Panc1 (cell line): Measurements from ENCODE around the gene CNGA1. TPM values are rescaled to one million over a fixed set of nuclear protein-coding genes. Genes with fewer than 3 reads are reported as not detected.

ENCODE experiments used
- ATAC-seq: fragments of 200-7000 bp; cut with Tn5 transposase; 2 replicates; pipeline ENCODE4 v1.9.1; 2020; ENCODE audit warnings: mild to moderate bottlenecking, moderate library complexity
- BruUV-seq: library from RNA; stranded (reverse); fragments of 400-500 nt; replicated peaks from 2 replicates; lab custom pipeline; 2021; lab: Mats Ljungman, UMichigan
- CTCF ChIA-PET: fragments of 300-600 bp; sonication (Branson Sonifier 250); formaldehyde crosslinking; loops from one replicate; lab custom pipeline; 2022; ENCODE audit warnings: antibody characterized with exemption; lab: Charles Lee
- POLR2A ChIA-PET: fragments of 300-600 bp; sonication (Branson Sonifier 250); formaldehyde crosslinking; loops from one replicate; lab custom pipeline; 2022; ENCODE audit warnings: antibody characterized with exemption; lab: Charles Lee
- DNase-seq: peaks from one replicate; pipeline ENCODE4 v3.0.0-alpha.2; 2010; ENCODE audit warnings: low read depth, low spot score
- H3K27ac ChIP-seq: 2 replicates; pipeline ENCODE4 v1.5.1; 2011; ENCODE audit warnings: mild to moderate bottlenecking, low read length, inconsistent platforms
- H3K27me3 ChIP-seq: fragments of 200-500 bp; sonication (Bioruptor generic); 2 replicates; pipeline ENCODE4 v1.6.0; 2014; ENCODE audit warnings: low read length, inconsistent platforms; ENCODE audit not compliant: control insufficient read depth, insufficient read depth
- H3K36me3 ChIP-seq: fragments of 200-500 bp; sonication (Bioruptor generic); 2 replicates; pipeline ENCODE4 v1.5.1; 2014; ENCODE audit warnings: inconsistent platforms, mild to moderate bottlenecking, low read length, moderate library complexity; ENCODE audit not compliant: control insufficient read depth, insufficient read depth
- H3K4me1 ChIP-seq: 2 replicates; pipeline ENCODE4 v1.5.1; 2011; ENCODE audit warnings: inconsistent platforms, mild to moderate bottlenecking, low read length, moderate library complexity; ENCODE audit not compliant: control insufficient read depth, insufficient read depth
- H3K4me3 ChIP-seq, 2 experiments: 2 replicates each; pipeline ENCODE4 v1.5.1; 2011 to 2012; ENCODE audit warnings: low read depth in 2 of 2, low read length in 2 of 2, mild to moderate bottlenecking in 2 of 2, inconsistent platforms in 1 of 2, moderate library complexity in 1 of 2
- H3K9me3 ChIP-seq: fragments of 200-500 bp; sonication (Bioruptor generic); 2 replicates; pipeline ENCODE4 v1.5.1; 2014; ENCODE audit warnings: low read depth, mild to moderate bottlenecking, inconsistent platforms, low read length, moderate library complexity; ENCODE audit not compliant: control insufficient read depth, insufficient read depth
- CTCF ChIP-seq: fragments of 450-650 bp; IDR thresholded peaks from 2 replicates; pipeline ENCODE4 v1.5.1; 2017; ENCODE audit warnings: mild to moderate bottlenecking
- POLR2AphosphoS5 ChIP-seq: IDR thresholded peaks from 2 replicates; pipeline ENCODE4 v1.6.1; 2012; ENCODE audit warnings: mild to moderate bottlenecking, low read depth, low read length, moderate library complexity
- REST ChIP-seq, 2 experiments: IDR thresholded peaks; 2 replicates each; pipeline ENCODE4 v1.6.1; 2011 to 2012; ENCODE audit warnings: low read depth in 2 of 2, control low read depth in 1 of 2, low read length in 1 of 2, mild to moderate bottlenecking in 1 of 2, moderate library complexity in 1 of 2; ENCODE audit not compliant: insufficient read depth in 1 of 2
- SIN3A ChIP-seq: IDR thresholded peaks from 2 replicates; pipeline ENCODE4 v1.6.1; 2012; ENCODE audit warnings: low read depth, mild to moderate bottlenecking, low read length, moderate library complexity, borderline replicate concordance; ENCODE audit not compliant: insufficient read depth
- TCF7L2 ChIP-seq: IDR thresholded peaks from 2 replicates; pipeline ENCODE4 v1.6.1; 2011; ENCODE audit warnings: mild to moderate bottlenecking, low read depth, low read length, inconsistent platforms
- in situ Hi-C: cut with HindIII; loops from 2 replicates; pipeline ENCODE4 v1.10.0; 2016; ENCODE audit warnings: low sequenced_read_pairs, low pct_unique_long_range_greater_than_20kb
- intact Hi-C: fragments of 100-400 bp; cut with micrococcal nuclease; formaldehyde crosslinking; loops from one replicate; pipeline ENCODE4 v1.10.0; 2022; ENCODE audit not compliant: unreplicated experiment
- total RNA-seq: library from RNA; stranded (reverse); gene quantifications from one replicate; pipeline ENCODE4 v1.2.1, GENCODE V29; 2021; ENCODE audit not compliant: unreplicated experiment

The CNGA1 gene
- total RNA-seq, 1 experiment from 2014 or later = 0.23 TPM

- ChIA-PET CTCF (no interaction called here), POLR2A (no interaction called here)
- no peak for ATAC-seq
- DNase-seq = no peak
- intact Hi-C loops = no loop called here
- H3K9me3 ChIP-seq = no peaks in the 10 kb centered on the region
- no peaks in the 10 kb centered on the region for H3K4me1 ChIP-seq
- in situ Hi-C loops = no loop called here
- H3K27me3 ChIP-seq = no peaks in the 10 kb centered on the region
- H3K36me3 ChIP-seq = no peaks in the 10 kb centered on the region
- H3K4me3 ChIP-seq = no peak overlapping the region
- TF ChIP-seq SIN3A (no peak), TCF7L2 (no peak), POLR2AphosphoS5 (no peak), CTCF (no peak), REST (IDR thresholded peaks at IDR 0.05; ENCODE audit: insufficient read depth in 1 of 2, low read depth in 2 of 2, low read length in 1 of 2) (no peak)
- no TSS peak for BruUV-seq
- no peak overlapping the region for H3K27ac ChIP-seq
Measured at GRCh38 chr4:48028696-48029095, 12.2 kb upstream of the CNGA1 start.

- H3K36me3 ChIP-seq = no peaks in the 10 kb centered on the region
- no peaks in the 10 kb centered on the region for H3K9me3 ChIP-seq
- no TSS peak for BruUV-seq
- no peaks in the 10 kb centered on the region for H3K4me1 ChIP-seq
- no peak for TF ChIP-seq POLR2AphosphoS5
- TF ChIP-seq CTCF = no peak
- intact Hi-C loops (no loop called here), in situ Hi-C loops (no loop called here)
- no peak overlapping the region for H3K4me3 ChIP-seq
- ChIA-PET POLR2A (no interaction called here), CTCF (no interaction called here)
- H3K27ac ChIP-seq = no peak overlapping the region
- no peaks in the 10 kb centered on the region for H3K27me3 ChIP-seq
- DNase-seq (no peak), ATAC-seq (no peak)
Measured at GRCh38 chr4:48027653-48028052, 11.2 kb upstream of the CNGA1 start.
